ENCODE measurements around the gene LRCH1.

The LRCH1 gene

GRCh38 chr13:46567671-46568070, 14.7 kb downstream of the LRCH1 start:
- no peak for TF ChIP-seq CTCF (IDR thresholded peaks at IDR 0.05; ENCODE audit: insufficient read depth, low read depth, low read length, missing control alignments)
- no peak overlapping the region for H3K4me3 ChIP-seq (ENCODE audit: low read depth, low read length)
- no peak for DNase-seq (ENCODE audit: low read depth)

GRCh38 chr13:46569456-46569855, 16.5 kb downstream of the LRCH1 start:
- DNase-seq (ENCODE audit: low read depth), result no peak
- H3K4me3 ChIP-seq (ENCODE audit: low read depth, low read length), result no peak overlapping the region
- no peak for TF ChIP-seq CTCF (IDR thresholded peaks at IDR 0.05; ENCODE audit: insufficient read depth, low read depth, low read length, missing control alignments)

- TF ChIP-seq CTCF (IDR thresholded peaks at IDR 0.05; ENCODE audit: insufficient read depth, low read depth, low read length, missing control alignments), result no peak
- no peak for DNase-seq (ENCODE audit: low read depth)
- no peak overlapping the region for H3K4me3 ChIP-seq (ENCODE audit: low read depth, low read length)
These were observed 17.3 kb downstream of the LRCH1 start for GRCh38 chr13:46570273-46570672.

- DNase-seq (ENCODE audit: low read depth), result peak; percentile 70
- no peak overlapping the region for H3K4me3 ChIP-seq (ENCODE audit: low read depth, low read length)
- TF ChIP-seq CTCF (IDR thresholded peaks at IDR 0.05; ENCODE audit: insufficient read depth, low read depth, low read length, missing control alignments), result no peak
These were observed 18.4 kb downstream of the LRCH1 start for GRCh38 chr13:46571189-46571908.

GRCh38 chr13:46571909-46572595, 19.1 kb downstream of the LRCH1 start:
- no peak overlapping the region for H3K4me3 ChIP-seq (ENCODE audit: low read depth, low read length)
- DNase-seq (ENCODE audit: low read depth), result no peak
- no peak for TF ChIP-seq CTCF (IDR thresholded peaks at IDR 0.05; ENCODE audit: insufficient read depth, low read depth, low read length, missing control alignments)

- no peak for TF ChIP-seq CTCF (IDR thresholded peaks at IDR 0.05; ENCODE audit: insufficient read depth, low read depth, low read length, missing control alignments)
- peak; percentile 74 for DNase-seq (ENCODE audit: low read depth)
- no peak overlapping the region for H3K4me3 ChIP-seq (ENCODE audit: low read depth, low read length)
These were observed 19.9 kb downstream of the LRCH1 start for GRCh38 chr13:46572752-46573431.
